Trophoblast cell (in vitro differentiated cells and primary cell): ENCODE results near the gene OTULIN.

Experiments used
- DNase-seq, 2 donors: peaks; one replicate each; pipeline ENCODE4 v3.0.0-alpha.2; 2016
- H2AFZ ChIP-seq: 2 replicates; pipeline ENCODE4 v1.6.1; 2013; ENCODE audit warnings: low read length, moderate library complexity, mild to moderate bottlenecking; ENCODE audit not compliant: insufficient read depth, poor library complexity
- H2AK5ac ChIP-seq: 2 replicates; pipeline ENCODE4 v1.6.1; 2013; ENCODE audit warnings: mild to moderate bottlenecking, low read length
- H2BK120ac ChIP-seq: 2 replicates; pipeline ENCODE4 v1.6.1; 2013; ENCODE audit warnings: low read length, mild to moderate bottlenecking, moderate library complexity; ENCODE audit not compliant: insufficient read depth, poor library complexity
- H2BK12ac ChIP-seq: 2 replicates; pipeline ENCODE4 v1.6.1; 2013; ENCODE audit warnings: mild to moderate bottlenecking, low read length, moderate library complexity
- H2BK5ac ChIP-seq: 2 replicates; pipeline ENCODE4 v1.6.1; 2013; ENCODE audit warnings: low read length, low read depth, moderate library complexity, mild to moderate bottlenecking; ENCODE audit not compliant: poor library complexity
- H3K14ac ChIP-seq: 2 replicates; pipeline ENCODE4 v1.6.1; 2013; ENCODE audit warnings: mild to moderate bottlenecking, low read length
- H3K18ac ChIP-seq: 2 replicates; pipeline ENCODE4 v1.6.1; 2013; ENCODE audit warnings: mild to moderate bottlenecking, low read length
- H3K23ac ChIP-seq: 2 replicates; pipeline ENCODE4 v1.6.1; 2013; ENCODE audit warnings: low read length
- H3K27ac ChIP-seq: 2 replicates; pipeline ENCODE4 v1.5.1; 2013; ENCODE audit warnings: low read depth, mild to moderate bottlenecking, inconsistent platforms, low read length, moderate library complexity
- H3K27me3 ChIP-seq: 2 replicates; pipeline ENCODE4 v1.6.1; 2013; ENCODE audit warnings: inconsistent platforms, mild to moderate bottlenecking, low read length, moderate library complexity; ENCODE audit not compliant: insufficient read depth
- H3K36me3 ChIP-seq, 2 experiments: 1 replicate in 1 of 2; 2 replicates in 1 of 2; pipeline ENCODE4 v1.6.1; 2013; ENCODE audit warnings: low read length in 2 of 2, mild to moderate bottlenecking in 2 of 2, moderate library complexity in 1 of 2; ENCODE audit not compliant: insufficient read depth in 2 of 2, control insufficient read depth in 1 of 2
- H3K4ac ChIP-seq: 2 replicates; pipeline ENCODE4 v1.6.1; 2013; ENCODE audit warnings: low read depth, mild to moderate bottlenecking, low read length, moderate library complexity
- H3K4me1 ChIP-seq, 2 experiments: 1 replicate in 1 of 2; 2 replicates in 1 of 2; pipeline ENCODE4 v1.6.1; 2013; ENCODE audit warnings: low read length in 2 of 2, mild to moderate bottlenecking in 2 of 2, moderate library complexity in 1 of 2; ENCODE audit not compliant: insufficient read depth in 2 of 2, control insufficient read depth in 1 of 2
- H3K4me2 ChIP-seq: 2 replicates; pipeline ENCODE4 v1.6.1; 2013; ENCODE audit warnings: inconsistent platforms, mild to moderate bottlenecking, low read length, moderate library complexity
- H3K4me3 ChIP-seq: 2 replicates; pipeline ENCODE4 v1.5.1; 2013; ENCODE audit warnings: mild to moderate bottlenecking, low read depth, low read length, inconsistent platforms
- H3K79me1 ChIP-seq: one replicate; pipeline ENCODE4 v1.6.1; 2013; ENCODE audit warnings: low read length
- H3K79me2 ChIP-seq: 2 replicates; pipeline ENCODE4 v1.6.1; 2013; ENCODE audit warnings: low read length, mild to moderate bottlenecking; ENCODE audit not compliant: control insufficient read depth, insufficient read depth, poor library complexity
- H3K9ac ChIP-seq: 2 replicates; pipeline ENCODE4 v1.6.1; 2013; ENCODE audit warnings: mild to moderate bottlenecking, low read length
- H3K9me3 ChIP-seq: 2 replicates; pipeline ENCODE4 v1.6.1; 2013; ENCODE audit warnings: low read depth, mild to moderate bottlenecking, control low read depth, inconsistent platforms, low read length; ENCODE audit not compliant: insufficient read depth
- H4K12ac ChIP-seq: 2 replicates; pipeline ENCODE4 v1.6.1; 2013; ENCODE audit warnings: low read depth, mild to moderate bottlenecking, low read length, moderate library complexity
- H4K8ac ChIP-seq: 2 replicates; pipeline ENCODE4 v1.6.1; 2013; ENCODE audit warnings: low read depth, mild to moderate bottlenecking, low read length, moderate library complexity
- H4K91ac ChIP-seq: one replicate; pipeline ENCODE4 v1.6.1; 2013; ENCODE audit warnings: low read depth, mild to moderate bottlenecking, low read length, moderate library complexity
- WGBS: extraction: QIAGEN DNeasy Blood & Tissue Kit; methylation state at CpG from one replicate; pipeline ENCODE4 v1.1.7; 2013; ENCODE audit warnings: missing lambda C conversion rate; ENCODE audit not compliant: insufficient read length, insufficient coverage; ENCODE audit errors: extremely low coverage; 5-methylcytosine and 5-hydroxymethylcytosine counted together

The OTULIN gene

DNA sequence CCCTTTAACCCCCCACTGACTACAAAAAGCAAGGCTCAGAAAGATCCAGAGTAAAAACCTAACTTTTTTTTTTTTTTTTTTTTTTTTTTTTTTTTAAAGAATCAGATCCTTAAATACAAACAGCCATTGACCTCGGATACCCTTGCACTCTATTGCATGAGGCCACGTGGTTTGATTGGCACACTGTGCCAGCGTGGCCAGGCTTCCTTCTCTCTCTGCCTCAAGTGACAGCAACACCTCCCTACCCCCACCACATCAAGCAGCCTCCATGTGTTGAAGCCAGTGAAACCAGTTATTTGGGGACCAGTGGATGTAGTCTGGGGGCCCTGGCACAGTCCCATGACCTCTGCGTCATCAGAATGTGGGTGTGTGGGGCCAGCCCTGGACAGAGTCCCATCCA is 71.4 kb downstream of the OTULIN start:
- no peaks in the 10 kb centered on the region for H3K79me1 ChIP-seq
- H3K4me1 ChIP-seq, result no peaks in the 10 kb centered on the region
- H2AK5ac ChIP-seq, result no peak overlapping the region
- peaks cover 4 to 8% of the 10 kb centered on the region in 2 experiments for H3K36me3 ChIP-seq
- H2AFZ ChIP-seq, result no peak overlapping the region
- no peak overlapping the region for H3K18ac ChIP-seq
- no peaks in the 10 kb centered on the region for H3K79me2 ChIP-seq
- no peak overlapping the region for H3K14ac ChIP-seq
- no peak overlapping the region for H3K4me2 ChIP-seq
- no peak overlapping the region for H2BK12ac ChIP-seq
- no peak overlapping the region for H3K4ac ChIP-seq
- H3K27me3 ChIP-seq, result no peaks in the 10 kb centered on the region
- no peak overlapping the region for H4K12ac ChIP-seq
- no peak overlapping the region for H3K9ac ChIP-seq
- no CpG with 5 or more reads among the region's 4 CpGs for WGBS
- H3K4me3 ChIP-seq, result no peak overlapping the region
- H2BK5ac ChIP-seq, result no peak overlapping the region
- no peak overlapping the region for H2BK120ac ChIP-seq
- H3K9me3 ChIP-seq, result no peaks in the 10 kb centered on the region
- no peak overlapping the region for H3K27ac ChIP-seq
- H3K23ac ChIP-seq, result no peak overlapping the region
- DNase-seq, result no peak
- no peak overlapping the region for H4K8ac ChIP-seq
- no peak overlapping the region for H4K91ac ChIP-seq

- Histone ChIP-seq H3K36me3 (peaks cover 6 to 8% of the 10 kb centered on the region in 2 experiments), H3K4me1 (peaks cover 0 to 2% of the 10 kb centered on the region in 2 experiments), H3K79me1 (no peaks in the 10 kb centered on the region), H2BK120ac (no peak overlapping the region), H2BK5ac (no peak overlapping the region), H2BK12ac (no peak overlapping the region), H3K4ac (no peak overlapping the region), H3K23ac (no peak overlapping the region), H3K27me3 (no peaks in the 10 kb centered on the region), H3K79me2 (no peaks in the 10 kb centered on the region), H3K27ac (no peak overlapping the region), H4K12ac (no peak overlapping the region), H3K14ac (no peak overlapping the region), H3K18ac (no peak overlapping the region), H3K9me3 (peaks cover 3% of the 10 kb centered on the region), H3K4me3 (no peak overlapping the region), H4K91ac (no peak overlapping the region), H2AK5ac (no peak overlapping the region), H2AFZ (no peak overlapping the region), H3K4me2 (no peak overlapping the region), H4K8ac (no peak overlapping the region), H3K9ac (no peak overlapping the region)
- WGBS, result no CpG with 5 or more reads among the region's 10 CpGs
- DNase-seq, result no peak
These were observed 72.8 kb downstream of the OTULIN start for GRCh38 chr5:14737291-14737690.

DNA sequence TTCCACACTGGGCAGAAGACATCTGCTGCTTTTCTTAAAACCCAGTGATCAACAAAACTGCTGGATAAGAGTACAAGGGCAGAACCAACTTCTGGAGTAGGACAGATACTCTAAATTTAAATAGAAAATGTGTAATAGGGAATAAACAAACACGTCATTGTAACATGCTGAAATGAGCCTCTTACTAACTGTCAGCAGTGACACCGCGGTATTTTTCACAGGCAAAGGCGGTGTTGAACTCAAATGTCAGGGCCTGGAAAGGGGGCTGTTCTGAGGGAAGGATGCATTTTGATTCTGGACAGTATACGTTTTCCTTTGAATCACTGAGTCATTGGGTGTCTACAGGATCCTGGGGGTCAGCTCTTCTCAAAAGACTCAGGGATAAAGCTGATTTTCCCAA is 73.5 kb downstream of the OTULIN start:
- Histone ChIP-seq H3K4ac (no peak overlapping the region), H3K18ac (no peak overlapping the region), H4K91ac (no peak overlapping the region), H4K12ac (no peak overlapping the region), H3K9me3 (peaks cover 3% of the 10 kb centered on the region), H3K4me1 (peaks cover 0 to 2% of the 10 kb centered on the region in 2 experiments), H2BK5ac (no peak overlapping the region), H3K79me1 (no peaks in the 10 kb centered on the region), H2BK120ac (no peak overlapping the region), H3K4me3 (no peak overlapping the region), H2AK5ac (no peak overlapping the region), H3K4me2 (no peak overlapping the region), H3K14ac (no peak overlapping the region), H2AFZ (no peak overlapping the region), H3K36me3 (peaks cover 6 to 8% of the 10 kb centered on the region in 2 experiments), H3K23ac (no peak overlapping the region), H3K27me3 (no peaks in the 10 kb centered on the region), H4K8ac (no peak overlapping the region), H2BK12ac (no peak overlapping the region), H3K27ac (no peak overlapping the region), H3K79me2 (no peaks in the 10 kb centered on the region), H3K9ac (no peak overlapping the region)
- DNase-seq, result no peak
- no CpG with 5 or more reads among the region's 5 CpGs for WGBS

DNA sequence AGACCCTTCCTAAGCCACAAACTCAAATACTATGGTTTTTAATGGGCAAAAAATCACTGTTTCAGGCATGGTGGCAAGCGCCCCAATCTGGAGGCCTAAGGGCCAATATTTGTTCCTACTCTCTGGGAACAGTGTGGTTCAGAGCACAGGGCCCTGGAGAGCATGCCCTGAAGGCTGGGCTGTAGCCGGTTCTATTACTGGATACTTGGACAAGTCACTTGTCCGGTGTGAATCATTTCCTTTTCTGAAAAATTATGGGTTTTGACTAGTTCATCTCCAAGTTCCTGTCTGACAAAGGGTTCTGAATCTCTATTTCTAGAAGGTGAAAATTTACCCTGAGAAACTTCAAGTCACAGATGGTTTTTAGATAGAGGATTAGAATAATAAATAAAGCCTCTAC is 75.0 kb downstream of the OTULIN start:
- no peak overlapping the region for H3K14ac ChIP-seq
- no peak overlapping the region for H4K8ac ChIP-seq
- H3K9me3 ChIP-seq, result peaks cover 3% of the 10 kb centered on the region
- no peaks in the 10 kb centered on the region for H3K27me3 ChIP-seq
- no peak overlapping the region for H3K4me3 ChIP-seq
- no peak overlapping the region for H3K18ac ChIP-seq
- H2BK12ac ChIP-seq, result no peak overlapping the region
- H3K79me1 ChIP-seq, result no peaks in the 10 kb centered on the region
- no peak overlapping the region for H3K4me2 ChIP-seq
- no peak overlapping the region for H2AK5ac ChIP-seq
- H3K36me3 ChIP-seq, result peaks cover 4 to 12% of the 10 kb centered on the region in 2 experiments
- no peak overlapping the region for H4K12ac ChIP-seq
- no peak overlapping the region for H3K9ac ChIP-seq
- H3K27ac ChIP-seq, result no peak overlapping the region
- no peak overlapping the region for H3K4ac ChIP-seq
- H3K79me2 ChIP-seq, result no peaks in the 10 kb centered on the region
- DNase-seq, result no peak
- no peak overlapping the region for H2BK120ac ChIP-seq
- H3K23ac ChIP-seq, result no peak overlapping the region
- H2AFZ ChIP-seq, result no peak overlapping the region
- no peak overlapping the region for H4K91ac ChIP-seq
- peaks cover 0 to 2% of the 10 kb centered on the region in 2 experiments for H3K4me1 ChIP-seq
- no CpG with 5 or more reads among the region's 3 CpGs for WGBS
- no peak overlapping the region for H2BK5ac ChIP-seq
